HepG2 (cell line): ENCODE measurements around the gene HEXD. TPM values are rescaled to one million over a fixed set of nuclear protein-coding genes. Genes with fewer than 3 reads are reported as not detected.

Source experiments
- CC2D1A ChIP-seq: sonication (generic); formaldehyde crosslinking; IDR thresholded peaks from 2 replicates; pipeline ENCODE4 v1.8.1; 2023; ENCODE audit warnings: mild to moderate bottlenecking, missing genetic modification reagents
- CCDC6 ChIP-seq: sonication (generic); formaldehyde crosslinking; IDR thresholded peaks from 2 replicates; pipeline ENCODE4 v1.8.1; 2022; ENCODE audit warnings: mild to moderate bottlenecking, missing genetic modification reagents, moderate library complexity
- CSRNP1 ChIP-seq: sonication (generic); formaldehyde crosslinking; IDR thresholded peaks from 2 replicates; pipeline ENCODE4 v1.8.1; 2023; ENCODE audit warnings: mild to moderate bottlenecking, missing genetic modification reagents
- DZIP1 ChIP-seq: sonication (generic); formaldehyde crosslinking; IDR thresholded peaks from 2 replicates; pipeline ENCODE4 v1.5.0; 2020; ENCODE audit warnings: mild to moderate bottlenecking, missing genetic modification reagents
- HDAC1 ChIP-seq: sonication (generic); formaldehyde crosslinking; IDR thresholded peaks from 2 replicates; pipeline ENCODE4 v1.5.1; 2020; ENCODE audit warnings: mild to moderate bottlenecking, missing genetic modification reagents
- MED13 ChIP-seq: sonication (generic); formaldehyde crosslinking; IDR thresholded peaks from 2 replicates; pipeline ENCODE4 v1.5.0; 2020; ENCODE audit warnings: missing genetic modification reagents
- MLLT10 ChIP-seq: sonication (generic); formaldehyde crosslinking; IDR thresholded peaks from 2 replicates; pipeline ENCODE4 v1.4.0; 2020; ENCODE audit warnings: missing genetic modification reagents
- PHF20 ChIP-seq: sonication (generic); formaldehyde crosslinking; IDR thresholded peaks from 2 replicates; pipeline ENCODE4 v1.5.0; 2020; ENCODE audit warnings: mild to moderate bottlenecking, missing genetic modification reagents
- RFXANK ChIP-seq: IDR thresholded peaks from 2 replicates; pipeline ENCODE4 v1.6.1; 2016
- SIN3B ChIP-seq: fragments of 150-350 bp; IDR thresholded peaks from 2 replicates; pipeline ENCODE4 v1.6.1; 2014; ENCODE audit warnings: low read length
- XRCC5 ChIP-seq: fragments of 200-400 bp; formaldehyde crosslinking; optimal IDR thresholded peaks from 2 replicates; pipeline ENCODE3; 2017; ENCODE audit warnings: mild to moderate bottlenecking, low read length
- ZBTB7A ChIP-seq: sonication (generic); formaldehyde crosslinking; IDR thresholded peaks from 2 replicates; pipeline ENCODE4 v1.8.0; 2022; ENCODE audit warnings: mild to moderate bottlenecking, missing genetic modification reagents
- ZNF143 ChIP-seq: sonication (generic); formaldehyde crosslinking; IDR thresholded peaks from 2 replicates; pipeline ENCODE4 v1.4.0; 2020; ENCODE audit warnings: missing genetic modification reagents
- ZNF160 ChIP-seq: sonication (generic); formaldehyde crosslinking; IDR thresholded peaks from 2 replicates; pipeline ENCODE4 v1.8.0; 2022; ENCODE audit warnings: mild to moderate bottlenecking, inconsistent platforms, missing genetic modification reagents
- ZNF20 ChIP-seq: sonication (generic); formaldehyde crosslinking; IDR thresholded peaks from 2 replicates; pipeline ENCODE4 v1.4.0; 2020; ENCODE audit warnings: mild to moderate bottlenecking, moderate library complexity, missing genetic modification reagents
- ZNF329 ChIP-seq: sonication (generic); formaldehyde crosslinking; IDR thresholded peaks from 2 replicates; pipeline ENCODE4 v1.9.0; 2021; ENCODE audit warnings: low read depth, mild to moderate bottlenecking, missing genetic modification reagents
- ZNF468 ChIP-seq: sonication (generic); formaldehyde crosslinking; IDR thresholded peaks from 2 replicates; pipeline ENCODE4 v1.8.0; 2022; ENCODE audit warnings: mild to moderate bottlenecking, moderate library complexity, missing genetic modification reagents
- ZNF562 ChIP-seq: sonication (generic); formaldehyde crosslinking; IDR thresholded peaks from 2 replicates; pipeline ENCODE4 v1.8.0; 2022; ENCODE audit warnings: missing genetic modification reagents, borderline replicate concordance
- ZNF574 ChIP-seq: sonication (generic); formaldehyde crosslinking; IDR thresholded peaks from 2 replicates; pipeline ENCODE4 v1.4.0; 2020; ENCODE audit warnings: missing genetic modification reagents
- ZNF577 ChIP-seq: sonication (generic); formaldehyde crosslinking; IDR thresholded peaks from 2 replicates; pipeline ENCODE4 v1.4.0; 2020; ENCODE audit warnings: mild to moderate bottlenecking, low read depth, missing genetic modification reagents, borderline replicate concordance
- ZNF614 ChIP-seq: IDR thresholded peaks from 2 replicates; pipeline ENCODE4 v1.6.1; 2018; ENCODE audit warnings: missing biosample characterization, missing genetic modification reagents, inconsistent platforms, borderline replicate concordance
- ZNF615 ChIP-seq: sonication (generic); formaldehyde crosslinking; IDR thresholded peaks from 2 replicates; pipeline ENCODE4 v1.5.0; 2020; ENCODE audit warnings: mild to moderate bottlenecking, missing genetic modification reagents, borderline replicate concordance
- ZNF850 ChIP-seq: sonication (generic); formaldehyde crosslinking; conservative IDR thresholded peaks from 2 replicates; pipeline ENCODE4 v1.9.0; 2021; ENCODE audit warnings: mild to moderate bottlenecking, missing genetic modification reagents
- polyA plus RNA-seq, 8 experiments: library from polyadenylated mRNA; depleted of rRNA in 3 of 8; stranded (reverse) in 7 of 8; unstranded in 1 of 8; fragments of >200 nt; fragmentation: Illumina TruSeq in 4 of 8; extraction: Trizol in 4 of 8; gene quantifications; 2 replicates each; pipeline versions ENCODE4 v1.2.1 to v1.2.3, GENCODE V29; 2011 to 2016; ENCODE audit warnings: low read depth in 4 of 8, missing spikeins in 1 of 8, mixed read lengths in 1 of 8; ENCODE audit not compliant: insufficient read depth in 1 of 8
- total RNA-seq, 5 experiments: library from RNA; depleted of rRNA; stranded (reverse); fragments of >200 nt; fragmentation: Illumina TruSeq; extraction: Trizol; gene quantifications; 2 replicates each; pipeline ENCODE4 v1.2.3, GENCODE V29; 2016; ENCODE audit warnings: low read depth in 1 of 5

Gene HEXD
- total and polyA plus RNA-seq, 2 of the 13 experiments (the other 11 are each of a cell fraction or from before 2014, with no cell fraction given): 22.3 to 41.8 TPM

- TF ChIP-seq CSRNP1 (CRISPR knock-in tag) (peak; percentile 97), SIN3B (no peak), ZNF160 (CRISPR knock-in tag) (peak; percentile 89), ZNF562 (no peak), CC2D1A (CRISPR knock-in tag) (no peak), CCDC6 (CRISPR knock-in tag) (peak; percentile 71; the same call in 1 of the 2 replicates), ZNF143 (CRISPR knock-in tag) (peak; percentile 51; the same call in 1 of the 2 replicates), ZNF574 (peak; percentile 86), ZNF329 (CRISPR knock-in tag) (peak; percentile 91; the same call in 1 of the 2 replicates), RFXANK (CRISPR knock-in tag) (peak; percentile 56; the same call in 1 of the 2 replicates), MED13 (CRISPR knock-in tag) (peak; percentile 90), HDAC1 (peak; percentile 72), ZNF615 (peak; percentile 83; the same call in 1 of the 2 replicates), DZIP1 (CRISPR knock-in tag) (no peak), XRCC5 (peak; percentile 94), ZNF850 (no peak), PHF20 (CRISPR knock-in tag) (peak; percentile 69), ZBTB7A (CRISPR knock-in tag) (peak; percentile 65; the same call in 1 of the 2 replicates), ZNF20 (CRISPR knock-in tag) (no peak), ZNF614 (CRISPR knock-in tag) (0 out of 2 replicates have a peak, but pooled peaks have one; percentile 66), MLLT10 (CRISPR knock-in tag) (no peak), ZNF577 (no peak), ZNF468 (peak; percentile 95)
Measured at GRCh38 chr17:82414548-82415281, 3.4 kb upstream of the HEXD start (continued).
